CD4-positive, alpha-beta T cell treated with Interferon gamma for 1 hour (primary cell): ENCODE results near the gene CAPN2.
"Not testable (repeated sequence)": the region's sequence is repeated elsewhere in the genome, so short reads cannot be mapped to it uniquely, and the experiment has no call there.

Experiments
- DNase-seq: peaks from one replicate; pipeline ENCODE4 v3.0.0-alpha.2; 2020

The CAPN2 gene

DNA sequence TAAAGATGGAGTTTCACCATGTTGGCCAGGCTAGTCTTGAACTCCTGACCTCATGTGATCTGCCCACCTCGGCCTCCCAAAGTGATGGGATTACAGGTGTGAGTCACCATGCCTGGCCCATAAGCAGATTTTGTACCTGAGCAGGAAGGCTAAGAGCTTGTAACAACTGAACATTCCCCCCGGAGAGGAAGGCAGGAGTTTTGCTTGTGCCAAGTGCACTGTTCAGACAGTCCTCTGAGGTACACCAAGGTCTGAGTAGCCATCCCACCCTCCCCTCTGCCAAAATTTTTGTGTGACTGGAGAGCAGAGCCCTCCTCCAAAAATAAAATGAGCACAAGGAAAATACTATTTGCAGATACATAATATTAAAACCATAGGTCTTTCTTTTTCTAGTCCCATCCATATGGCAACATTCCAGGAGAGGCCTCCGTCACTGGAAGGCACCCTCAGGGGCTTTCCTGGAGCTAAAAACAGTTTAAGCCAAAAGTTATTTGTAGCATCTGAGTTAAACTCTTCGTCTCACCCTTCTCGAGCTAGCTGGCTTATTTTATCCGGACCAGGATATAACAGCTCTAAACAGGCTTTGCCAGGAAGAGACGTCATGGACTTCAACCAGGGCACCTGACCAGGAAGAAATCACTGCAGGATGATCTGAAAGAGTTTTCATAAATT is 27.2 kb downstream of the CAPN2 start:
- DNase-seq: no peak

- not testable (repeated sequence) for DNase-seq
Measured at GRCh38 chr1:223740038-223740736, 27.8 kb downstream of the CAPN2 start.

DNA sequence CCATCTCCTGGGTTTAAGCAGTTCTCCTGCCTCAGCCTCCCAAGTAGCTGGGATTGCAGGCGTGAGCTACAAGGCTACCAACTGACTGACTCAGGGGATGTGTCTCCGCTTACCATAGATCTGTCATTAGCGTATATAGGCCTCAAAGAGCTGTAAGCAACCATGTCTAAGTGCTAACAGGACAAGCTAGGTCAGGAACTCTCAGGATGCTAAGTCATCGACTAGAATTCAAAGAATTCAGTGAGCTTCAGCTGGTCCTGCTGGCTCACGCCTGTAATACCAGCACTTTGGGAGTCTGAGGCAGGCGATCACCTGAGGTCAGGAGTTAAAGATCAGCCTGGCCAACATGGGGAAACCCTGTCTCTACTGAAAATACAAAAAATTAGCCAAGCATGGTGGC is 29.5 kb downstream of the CAPN2 start:
- DNase-seq: no peak

GRCh38 chr1:223742856-223743517 is 30.6 kb downstream of the CAPN2 start:
- DNase-seq: no peak

DNA sequence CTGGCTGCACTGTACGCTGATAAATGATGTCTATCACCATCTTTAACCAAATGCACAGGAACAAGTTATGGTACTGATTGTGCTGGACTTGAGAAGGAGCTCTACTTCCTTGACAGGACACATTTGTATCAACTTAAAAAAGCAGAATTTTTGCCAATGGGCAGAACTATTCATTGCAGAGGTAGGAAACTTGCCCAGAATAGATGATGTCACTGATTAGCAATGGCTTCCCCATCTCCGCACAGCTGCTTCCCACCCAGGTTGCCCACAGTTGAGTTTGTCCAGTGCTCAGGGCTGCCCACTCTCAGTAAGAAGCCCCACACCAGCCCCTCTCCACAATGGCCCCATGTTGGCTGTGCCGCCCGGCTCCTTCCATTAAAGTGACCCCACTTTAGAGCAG is 33.4 kb downstream of the CAPN2 start:
- no peak for DNase-seq

DNA sequence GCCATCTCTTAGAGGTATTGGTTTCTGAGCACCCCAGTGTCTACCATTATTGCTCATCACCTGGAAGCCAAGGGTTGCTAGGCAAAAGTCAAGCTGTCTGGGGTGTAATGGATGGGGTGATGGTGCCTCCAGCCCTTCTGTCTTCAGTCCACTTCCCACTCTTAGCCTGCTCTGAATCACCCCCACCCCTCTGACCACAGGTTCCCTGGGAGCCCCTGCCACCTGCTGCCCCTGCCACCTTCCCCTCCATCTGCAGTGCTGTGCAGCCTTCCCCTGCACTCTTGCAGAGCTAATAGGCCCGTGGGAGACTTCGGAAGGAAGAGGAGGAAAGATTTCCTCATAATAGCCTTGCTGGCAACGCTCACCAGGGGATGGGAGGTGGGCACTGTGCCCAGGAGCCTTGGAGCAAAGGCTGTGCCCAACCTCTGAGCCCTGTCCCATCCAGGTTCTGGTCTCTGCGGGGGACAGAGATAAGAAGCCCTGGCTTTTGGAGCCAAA is 35.5 kb downstream of the CAPN2 start:
- no peak for DNase-seq

GRCh38 chr1:223748405-223748772 is 36.0 kb downstream of the CAPN2 start:
- no peak for DNase-seq

DNA sequence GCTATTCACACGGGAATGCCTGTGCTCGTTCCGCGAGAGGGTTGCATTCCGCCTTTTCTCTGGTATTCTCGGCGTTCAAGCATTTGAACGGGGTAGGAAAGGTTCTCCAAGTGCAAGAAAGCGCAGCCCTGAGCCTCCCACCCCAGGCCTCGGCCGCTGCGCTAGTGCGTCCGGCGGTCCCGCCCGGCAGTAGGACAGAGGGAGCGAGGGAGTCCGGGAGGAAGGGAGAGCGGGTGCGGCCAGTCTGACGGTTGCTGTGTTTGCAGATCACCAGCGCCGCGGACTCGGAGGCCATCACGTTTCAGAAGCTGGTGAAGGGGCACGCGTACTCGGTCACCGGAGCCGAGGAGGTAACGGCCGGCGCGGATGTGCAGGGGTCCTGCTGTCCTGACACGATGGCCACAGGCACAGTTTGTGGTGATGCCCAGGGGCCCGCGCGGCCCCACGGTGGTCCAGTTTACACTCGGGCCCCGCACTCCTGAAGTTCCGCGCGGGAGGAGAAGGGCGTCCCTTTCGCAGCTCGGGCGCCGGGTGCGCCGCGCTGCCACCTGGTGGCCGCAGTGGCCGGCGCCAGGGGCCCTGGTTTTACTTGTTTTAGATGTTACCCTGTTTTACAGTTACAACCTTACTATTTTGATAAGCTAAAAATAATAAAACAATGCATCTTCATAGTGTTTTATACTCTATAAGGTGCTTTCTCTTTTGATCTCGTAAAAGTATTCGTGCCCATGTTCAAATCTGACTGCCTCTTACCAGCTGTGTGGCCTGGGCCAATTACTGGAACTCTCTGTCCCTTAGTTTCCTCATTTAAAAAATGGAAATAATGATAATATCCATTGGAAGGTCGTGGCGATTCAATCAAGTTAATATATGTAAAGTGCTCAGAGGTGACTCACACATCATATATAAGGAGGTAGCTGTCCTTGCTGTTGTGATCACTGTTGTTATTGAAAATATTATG is 36.7 kb downstream of the CAPN2 start:
- peak; percentile 54 for DNase-seq

GRCh38 chr1:223750730-223751570 is 38.6 kb downstream of the CAPN2 start:
- DNase-seq: no peak

GRCh38 chr1:223751696-223752095 is 39.4 kb downstream of the CAPN2 start:
- DNase-seq: no peak

DNA sequence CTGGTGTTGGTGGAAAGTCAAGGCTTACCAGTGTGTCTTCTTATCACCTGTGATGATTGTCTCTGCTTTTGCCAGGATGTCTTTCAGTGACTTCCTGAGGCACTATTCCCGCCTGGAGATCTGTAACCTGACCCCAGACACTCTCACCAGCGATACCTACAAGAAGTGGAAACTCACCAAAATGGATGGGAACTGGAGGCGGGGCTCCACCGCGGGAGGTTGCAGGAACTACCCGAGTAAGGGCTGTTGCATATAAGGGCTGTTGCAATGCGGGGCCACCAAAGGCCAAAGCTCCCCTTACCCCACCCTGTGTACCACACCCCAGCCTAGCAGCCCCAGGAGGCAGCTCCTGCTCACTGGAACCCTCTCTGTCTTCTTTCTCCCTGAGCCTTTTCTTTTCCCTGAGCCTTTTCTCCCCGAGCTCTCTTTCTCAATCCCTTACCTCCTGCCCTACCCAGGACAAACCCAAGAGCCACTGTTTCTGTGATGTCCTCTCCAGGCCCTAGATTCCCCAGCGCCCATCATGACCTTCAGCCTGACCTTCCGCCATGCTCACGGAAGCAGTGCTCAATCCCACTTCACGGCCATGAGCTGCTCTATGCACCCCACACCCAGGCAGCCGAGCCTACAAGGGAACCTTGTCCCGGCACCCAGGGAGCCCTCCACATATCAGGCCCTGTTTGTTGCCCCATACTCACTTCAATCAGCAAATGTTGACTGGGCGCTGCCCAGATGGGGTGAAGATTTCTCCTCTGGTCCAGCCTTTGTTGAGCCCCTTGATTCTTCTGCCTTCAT is 40.6 kb downstream of the CAPN2 start:
- no peak for DNase-seq

- DNase-seq: no peak
Measured at GRCh38 chr1:223754681-223755431, 42.5 kb downstream of the CAPN2 start.

DNA sequence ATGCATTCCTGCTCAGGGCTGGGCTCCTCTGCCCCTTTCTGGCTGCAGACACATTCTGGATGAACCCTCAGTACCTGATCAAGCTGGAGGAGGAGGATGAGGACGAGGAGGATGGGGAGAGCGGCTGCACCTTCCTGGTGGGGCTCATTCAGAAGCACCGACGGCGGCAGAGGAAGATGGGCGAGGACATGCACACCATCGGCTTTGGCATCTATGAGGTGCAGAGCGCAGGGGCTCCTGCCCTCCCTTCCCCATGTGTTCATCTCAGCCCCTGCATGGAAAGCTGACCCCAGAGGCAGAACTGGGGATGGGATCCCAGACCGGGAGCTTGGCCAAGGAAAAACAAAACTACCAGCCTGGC is 43.1 kb downstream of the CAPN2 start:
- no peak for DNase-seq

DNA sequence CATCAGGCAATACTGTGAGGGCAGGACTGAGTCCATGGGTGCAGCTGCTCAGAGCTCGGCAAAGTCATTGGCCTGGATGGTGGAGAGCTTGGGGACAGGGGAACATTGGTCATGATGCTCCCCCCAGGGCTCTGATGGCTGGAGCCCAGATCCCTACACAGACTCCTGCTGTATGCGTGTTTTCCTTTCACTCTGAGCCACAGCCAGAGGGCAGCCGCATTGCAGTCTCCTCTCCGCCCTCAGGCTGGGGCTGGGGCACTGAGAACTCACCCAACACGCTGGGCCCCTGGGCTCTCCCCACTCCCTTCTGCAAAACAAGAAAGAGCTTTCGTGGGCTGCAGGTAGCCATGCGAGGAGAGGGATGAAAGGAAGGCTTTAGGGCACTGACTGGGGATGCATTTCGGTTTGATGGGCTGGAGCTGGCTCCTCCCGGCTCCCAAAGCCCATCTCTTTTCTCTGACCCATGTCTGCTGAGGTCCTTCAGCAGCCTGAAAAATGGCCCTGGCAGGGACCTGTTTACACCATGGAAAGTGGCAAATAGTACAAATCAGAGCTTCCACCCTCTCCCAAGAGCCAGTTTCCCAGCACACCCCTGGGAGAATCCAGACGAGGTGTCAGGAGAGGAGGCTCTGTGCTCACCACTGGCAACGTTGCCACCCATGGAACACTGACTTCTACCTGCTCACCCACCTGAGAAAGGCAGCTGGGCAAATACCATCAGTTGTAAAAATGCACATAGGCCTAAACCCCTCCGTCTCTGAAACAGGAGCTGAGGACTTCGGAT is 43.8 kb downstream of the CAPN2 start:
- DNase-seq: no peak

DNA sequence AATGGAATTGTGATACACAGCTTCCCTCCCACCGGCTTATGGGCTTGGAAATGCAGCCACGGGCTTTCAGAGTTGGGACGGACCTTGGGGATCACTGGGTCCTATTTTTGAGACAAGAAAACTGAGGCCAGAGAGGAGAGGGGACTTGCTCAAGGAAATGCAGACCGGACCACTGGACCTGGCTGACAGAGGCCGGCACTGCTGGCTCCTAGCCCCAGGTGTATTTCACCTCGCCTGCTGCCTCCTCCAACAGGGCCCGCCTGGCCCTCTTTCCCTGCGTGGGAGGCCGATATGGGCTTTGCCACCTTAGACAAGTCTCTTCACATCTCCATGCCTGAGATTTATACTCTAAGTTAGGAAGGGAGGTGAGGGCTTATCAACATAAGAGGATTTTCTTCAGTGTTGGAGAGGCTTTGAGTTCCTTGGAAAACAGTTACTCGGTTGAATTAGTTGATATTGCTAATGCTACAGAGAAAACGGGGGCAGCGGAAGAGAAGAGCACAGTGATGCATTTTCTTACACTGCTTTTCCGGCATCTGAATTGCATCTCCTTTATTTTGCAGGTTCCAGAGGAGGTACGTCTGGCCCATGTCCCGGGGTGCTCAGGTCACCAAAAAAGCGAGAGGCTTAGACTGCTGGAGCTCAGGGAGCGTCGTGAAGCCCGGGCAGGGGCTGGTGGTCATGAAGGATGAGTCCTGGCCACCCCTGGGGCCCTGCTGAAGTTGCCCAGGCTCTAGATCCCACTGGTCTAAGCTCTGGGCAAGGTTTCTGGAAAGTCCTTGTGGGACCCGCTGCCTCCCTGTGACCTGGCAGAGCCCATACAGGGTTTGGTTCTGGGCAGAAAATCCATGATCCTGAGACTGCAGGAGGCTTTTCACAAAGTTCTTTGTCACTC is 44.7 kb downstream of the CAPN2 start:
- no peak for DNase-seq

DNA sequence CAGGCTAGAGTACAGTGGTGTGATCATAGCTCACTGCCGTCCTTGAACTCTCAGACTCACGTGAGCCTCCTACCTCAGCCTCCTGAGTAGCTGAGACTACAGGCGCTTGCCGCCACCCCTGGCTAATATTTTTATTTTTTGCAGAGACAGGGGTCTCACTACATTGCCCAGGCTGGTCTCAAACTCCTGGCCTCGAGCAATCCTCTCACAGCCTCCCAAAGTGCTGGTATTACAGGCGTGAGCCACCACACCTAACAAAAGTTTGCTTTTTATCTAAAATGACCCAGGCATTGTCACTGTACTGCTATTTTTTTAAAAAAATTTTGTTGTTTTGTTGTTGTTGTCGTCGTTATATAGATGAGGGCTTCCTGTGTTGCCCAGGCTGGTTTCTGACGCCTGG is 46.4 kb downstream of the CAPN2 start:
- DNase-seq: no peak

- DNase-seq: no peak
Measured at GRCh38 chr1:223759273-223759672, 46.9 kb downstream of the CAPN2 start.

DNA sequence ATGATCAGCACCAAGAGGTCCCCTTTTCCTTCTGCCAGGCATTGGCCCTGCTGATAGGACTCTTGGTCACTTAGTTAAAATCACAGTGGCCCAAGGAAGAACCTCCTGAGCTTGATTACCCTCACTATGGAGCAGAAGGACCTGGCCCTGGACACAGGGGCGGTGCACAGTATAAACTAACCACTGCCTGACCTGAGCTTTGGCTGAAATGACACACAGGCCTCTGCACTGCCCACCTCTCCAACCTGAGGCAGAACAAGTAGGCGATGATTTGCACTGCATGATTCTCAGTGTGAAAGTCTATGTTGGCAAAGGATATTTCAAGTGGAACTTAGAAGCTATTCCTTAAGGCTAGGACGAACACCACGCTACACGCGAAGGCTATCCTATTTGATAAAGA is 48.5 kb downstream of the CAPN2 start:
- DNase-seq: no peak

- DNase-seq: no peak
Measured at GRCh38 chr1:223761411-223761810, 49.1 kb downstream of the CAPN2 start.
